ENCODE results near the gene NEO1. TPM values are rescaled to one million over a fixed set of nuclear protein-coding genes. Genes with fewer than 3 reads are reported as not detected.

The NEO1 gene
- total and polyA plus RNA-seq, 9 of the 15 experiments (the other 6 are each of a cell fraction or from before 2014, with no cell fraction given) = 0.08 to 1.7 (median 0.48) TPM

GRCh38 chr15:73116164-73116563 is 63.9 kb downstream of the NEO1 start:
- 0% methylated on average over 2 of the region's 2 CpGs for WGBS (ENCODE audit: insufficient coverage, low coverage, missing lambda C conversion rate)
- POLR2A ChIA-PET = no interaction called here
- FAIRE-seq = no peak

More at GRCh38 chr15:73116164-73116563, 63.9 kb downstream of the NEO1 start:
- ATAC-seq = no peak
- no peak overlapping the region for H2AFZ ChIP-seq (ENCODE audit: low read depth, low read length)
- H3K79me2 ChIP-seq (ENCODE audit: control insufficient read depth, insufficient read depth, low read length) = no peaks in the 10 kb centered on the region
- CTCF ChIA-PET (ENCODE audit: low intra/inter-chr PET ratio) = no interaction called here
- H3K27ac ChIP-seq (ENCODE audit: extremely low read depth, low read depth, low read length) = no peak overlapping the region
- TF ChIP-seq, protein P1, sequence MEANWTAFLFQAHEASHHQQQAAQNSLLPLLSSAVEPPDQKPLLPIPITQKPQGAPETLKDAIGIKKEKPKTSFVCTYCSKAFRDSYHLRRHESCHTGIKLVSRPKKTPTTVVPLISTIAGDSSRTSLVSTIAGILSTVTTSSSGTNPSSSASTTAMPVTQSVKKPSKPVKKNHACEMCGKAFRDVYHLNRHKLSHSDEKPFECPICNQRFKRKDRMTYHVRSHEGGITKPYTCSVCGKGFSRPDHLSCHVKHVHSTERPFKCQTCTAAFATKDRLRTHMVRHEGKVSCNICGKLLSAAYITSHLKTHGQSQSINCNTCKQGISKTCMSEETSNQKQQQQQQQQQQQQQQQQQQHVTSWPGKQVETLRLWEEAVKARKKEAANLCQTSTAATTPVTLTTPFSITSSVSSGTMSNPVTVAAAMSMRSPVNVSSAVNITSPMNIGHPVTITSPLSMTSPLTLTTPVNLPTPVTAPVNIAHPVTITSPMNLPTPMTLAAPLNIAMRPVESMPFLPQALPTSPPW (CRISPR knock-in tag; IDR thresholded peaks at IDR 0.05) = no peak
- TF ChIP-seq RUNX1 (IDR thresholded peaks at IDR 0.05; ENCODE audit: low read depth) (no peak), ZNF583 (CRISPR knock-in tag; IDR thresholded peaks at IDR 0.05) (no peak), HNRNPLL (IDR thresholded peaks at IDR 0.05; ENCODE audit: low read depth, low read length, poor library complexity, severe bottlenecking) (no peak), NFE2 (IDR thresholded peaks at IDR 0.05; ENCODE audit: low read depth) (no peak), PTRF (tag; IDR thresholded peaks at IDR 0.05) (no peak), ARID1B (IDR thresholded peaks at IDR 0.05) (no peak), ZNF830 (CRISPR knock-in tag; IDR thresholded peaks at IDR 0.05) (no peak), ZNF253 (CRISPR knock-in tag; conservative IDR thresholded peaks at IDR 0.05) (no peak), NUFIP1 (IDR thresholded peaks at IDR 0.05; ENCODE audit: partially characterized antibody) (no peak)
- TF ChIP-seq, protein P2, sequence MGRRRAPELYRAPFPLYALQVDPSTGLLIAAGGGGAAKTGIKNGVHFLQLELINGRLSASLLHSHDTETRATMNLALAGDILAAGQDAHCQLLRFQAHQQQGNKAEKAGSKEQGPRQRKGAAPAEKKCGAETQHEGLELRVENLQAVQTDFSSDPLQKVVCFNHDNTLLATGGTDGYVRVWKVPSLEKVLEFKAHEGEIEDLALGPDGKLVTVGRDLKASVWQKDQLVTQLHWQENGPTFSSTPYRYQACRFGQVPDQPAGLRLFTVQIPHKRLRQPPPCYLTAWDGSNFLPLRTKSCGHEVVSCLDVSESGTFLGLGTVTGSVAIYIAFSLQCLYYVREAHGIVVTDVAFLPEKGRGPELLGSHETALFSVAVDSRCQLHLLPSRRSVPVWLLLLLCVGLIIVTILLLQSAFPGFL (CRISPR knock-in tag; IDR thresholded peaks at IDR 0.05) = no peak
- TF ChIP-seq, protein P3, sequence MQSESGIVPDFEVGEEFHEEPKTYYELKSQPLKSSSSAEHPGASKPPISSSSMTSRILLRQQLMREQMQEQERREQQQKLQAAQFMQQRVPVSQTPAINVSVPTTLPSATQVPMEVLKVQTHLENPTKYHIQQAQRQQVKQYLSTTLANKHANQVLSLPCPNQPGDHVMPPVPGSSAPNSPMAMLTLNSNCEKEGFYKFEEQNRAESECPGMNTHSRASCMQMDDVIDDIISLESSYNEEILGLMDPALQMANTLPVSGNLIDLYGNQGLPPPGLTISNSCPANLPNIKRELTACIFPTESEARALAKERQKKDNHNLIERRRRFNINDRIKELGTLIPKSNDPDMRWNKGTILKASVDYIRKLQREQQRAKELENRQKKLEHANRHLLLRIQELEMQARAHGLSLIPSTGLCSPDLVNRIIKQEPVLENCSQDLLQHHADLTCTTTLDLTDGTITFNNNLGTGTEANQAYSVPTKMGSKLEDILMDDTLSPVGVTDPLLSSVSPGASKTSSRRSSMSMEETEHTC (IDR thresholded peaks at IDR 0.05) = no peak
- 0 out of 5 replicates have a peak, but pooled peaks cover 0 to 2% of the 10 kb centered on the region in 2 experiments for H3K27me3 ChIP-seq (ENCODE audit: control insufficient read depth in 2 of 2, insufficient read depth in 2 of 2, low read length in 2 of 2)
- in situ Hi-C loops (cut with MboI) (no loop called here), intact Hi-C loops (cut with micrococcal nuclease) (no loop called here)
- no peaks in the 10 kb centered on the region for H3K4me1 ChIP-seq (replicated peaks in 1 of 2; ENCODE audit: control insufficient read depth in 2 of 2, insufficient read depth in 2 of 2, low read length in 2 of 2)
- no TSS peak for BruUV-seq (replicated peaks)
- H3K9me3 ChIP-seq (replicated peaks; ENCODE audit: control insufficient read depth, insufficient read depth, low read depth, low read length) = no peaks in the 10 kb centered on the region
- no peak overlapping the region for H3K9ac ChIP-seq (ENCODE audit: insufficient read depth in 1 of 2, low read depth in 2 of 2, low read length in 2 of 2)
- no peak overlapping the region for H3K4me3 ChIP-seq
- no peak overlapping the region for H3K4me2 ChIP-seq (ENCODE audit: insufficient read depth, low read length)
- no peak for DNase-seq (ENCODE audit: extremely low read depth in 1 of 4, low spot score in 3 of 4)
- no peaks in the 10 kb centered on the region for H3K36me3 ChIP-seq (ENCODE audit: control insufficient read depth, insufficient read depth, low read length)
- H4K20me1 ChIP-seq (replicated peaks; ENCODE audit: control insufficient read depth, insufficient read depth, low read length) = no peaks in the 10 kb centered on the region
- no peaks in the 10 kb centered on the region for H3K9me1 ChIP-seq (ENCODE audit: control insufficient read depth, insufficient read depth, low read length)
